Neural progenitor cell (in vitro differentiated cells): ENCODE measurements around the gene PARP11. TPM values are rescaled to one million over a fixed set of nuclear protein-coding genes. Genes with fewer than 3 reads are reported as not detected.

Experiments used
- DNase-seq: peaks from one replicate; pipeline ENCODE4 v3.0.0-alpha.2; 2016; ENCODE audit warnings: low spot score
- H2AFZ ChIP-seq: fragments of 200-600 bp; sonication (generic); replicated peaks from 2 replicates; pipeline ENCODE4 v1.6.1; 2016; ENCODE audit warnings: antibody characterized with exemption
- H3F3A ChIP-seq: fragments of 200-600 bp; sonication (generic); 2 replicates; pipeline ENCODE4 v1.6.1; 2016; ENCODE audit warnings: antibody characterized with exemption, low read depth
- H3K27ac ChIP-seq: fragments of 200-600 bp; sonication (generic); 2 replicates; pipeline ENCODE4 v1.5.1; 2016; ENCODE audit warnings: mild to moderate bottlenecking
- H3K27me3 ChIP-seq: fragments of 200-600 bp; sonication (generic); 2 replicates; pipeline ENCODE4 v1.6.1; 2016; ENCODE audit warnings: mild to moderate bottlenecking, moderate library complexity
- H3K36me3 ChIP-seq: fragments of 200-600 bp; sonication (generic); 2 replicates; pipeline ENCODE4 v1.5.1; 2016
- H3K4me1 ChIP-seq: fragments of 200-600 bp; sonication (generic); 2 replicates; pipeline ENCODE4 v1.6.1; 2016; ENCODE audit warnings: mixed run types
- H3K4me2 ChIP-seq: fragments of 200-600 bp; sonication (generic); 2 replicates; pipeline ENCODE4 v1.6.1; 2016
- H3K4me3 ChIP-seq: fragments of 200-600 bp; sonication (generic); 2 replicates; pipeline ENCODE4 v1.5.1; 2016
- H3K79me2 ChIP-seq: fragments of 200-600 bp; sonication (generic); 2 replicates; pipeline ENCODE4 v1.6.1; 2016; ENCODE audit warnings: low read depth
- H3K9ac ChIP-seq: fragments of 200-600 bp; sonication (generic); 2 replicates; pipeline ENCODE4 v1.6.1; 2016
- H3K9me3 ChIP-seq: fragments of 200-600 bp; sonication (generic); 2 replicates; pipeline ENCODE4 v1.5.1; 2016; ENCODE audit warnings: low read depth
- H4K20me1 ChIP-seq: fragments of 200-600 bp; sonication (generic); 2 replicates; pipeline ENCODE4 v1.6.1; 2016; ENCODE audit warnings: low read depth
- H3K27ac Mint-ChIP-seq: 3 replicates; pipeline ENCODE4 v1.8.0; 2021; ENCODE audit warnings: mixed read lengths
- H3K27me3 Mint-ChIP-seq: 2 replicates; pipeline ENCODE4 v1.8.0; 2022; ENCODE audit warnings: low read depth, mild to moderate bottlenecking, inconsistent platforms, moderate library complexity, mixed read lengths; ENCODE audit not compliant: insufficient read depth
- H3K36me3 Mint-ChIP-seq: 3 replicates; pipeline ENCODE4 v1.8.0; 2021; ENCODE audit warnings: mixed read lengths
- H3K4me1 Mint-ChIP-seq: 3 replicates; pipeline ENCODE4 v1.8.0; 2021; ENCODE audit warnings: mixed read lengths
- H3K4me3 Mint-ChIP-seq: 3 replicates; pipeline ENCODE4 v1.8.0; 2021; ENCODE audit warnings: mild to moderate bottlenecking, moderate library complexity, mixed read lengths
- H3K9me3 Mint-ChIP-seq: 3 replicates; pipeline ENCODE4 v1.8.0; 2020; ENCODE audit warnings: mixed read lengths
- EZH2 ChIP-seq: fragments of 200-600 bp; sonication (generic); IDR thresholded peaks from 2 replicates; pipeline ENCODE4 v1.6.1; 2017; ENCODE audit warnings: antibody characterized with exemption, mild to moderate bottlenecking, moderate library complexity
- EZH2phosphoT487 ChIP-seq: fragments of 200-600 bp; sonication (generic); IDR thresholded peaks from 2 replicates; pipeline ENCODE4 v1.6.1; 2017; ENCODE audit warnings: antibody characterized with exemption
- total RNA-seq: library from RNA; depleted of rRNA; stranded (reverse); fragments of >200 nt; gene quantifications from 2 replicates; pipeline ENCODE4 v1.2.3, GENCODE V29; 2015; ENCODE audit warnings: low replicate concordance
- TF ChIP-seq, protein P1 (sequence below): fragments of 200-600 bp; sonication (generic); IDR thresholded peaks from 2 replicates; pipeline ENCODE4 v1.5.1; 2017; ENCODE audit warnings: antibody characterized with exemption, mild to moderate bottlenecking

PARP11 gene
- total RNA-seq, 1 donor from 2014 or later = 12.2 TPM

DNA sequence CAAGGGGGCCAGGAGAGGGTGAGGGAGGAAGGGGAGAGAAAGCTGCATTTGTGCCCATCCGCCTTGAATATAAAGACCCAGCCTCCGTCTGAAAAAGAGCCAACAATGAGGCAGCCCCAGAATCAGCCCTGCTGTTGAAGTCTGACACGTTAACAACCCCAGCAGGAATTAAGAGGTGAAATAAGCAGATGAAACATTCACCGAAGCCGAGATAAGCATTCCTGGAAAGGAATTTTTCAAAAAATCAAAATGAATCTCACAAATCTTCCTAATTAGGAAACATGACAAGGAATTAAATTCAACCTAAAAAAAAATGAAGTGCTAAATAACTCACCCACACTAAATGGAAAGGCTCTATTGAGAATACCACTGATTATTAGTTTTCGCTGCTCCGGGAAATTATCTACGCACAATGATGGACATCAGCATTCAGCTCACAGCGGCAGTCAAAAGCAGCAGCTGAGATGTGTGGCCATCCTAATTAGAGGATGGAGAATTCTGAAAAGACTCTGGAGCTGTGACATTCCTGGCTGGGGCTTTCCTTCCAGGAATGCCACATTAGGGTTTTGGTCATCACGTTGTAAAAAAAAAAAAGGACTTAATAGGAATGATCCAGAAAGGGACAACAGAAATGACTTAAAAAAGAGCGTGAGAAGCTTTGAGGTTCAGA is 8.2 kb upstream of the PARP11 start:
- Histone ChIP-seq H3K79me2 (no peaks in the 10 kb centered on the region), H3K4me1 (peaks cover 25% of the 10 kb centered on the region), H4K20me1 (no peaks in the 10 kb centered on the region), H3F3A (peaks cover 12% of the 10 kb centered on the region), H3K9me3 (no peaks in the 10 kb centered on the region), H3K27me3 (no peaks in the 10 kb centered on the region), H3K4me3 (peak overlapping the region; percentile 2), H2AFZ (peak overlapping the region; percentile 38), H3K36me3 (no peaks in the 10 kb centered on the region), H3K9ac (no peak overlapping the region), H3K4me2 (peak overlapping the region; percentile 69), H3K27ac (peak overlapping the region; percentile 85)
- H3K36me3 Mint-ChIP-seq = no peaks in the 10 kb centered on the region
- H3K9me3 Mint-ChIP-seq = peaks cover 8% of the 10 kb centered on the region
- TF ChIP-seq EZH2phosphoT487 = no peak
- TF ChIP-seq, protein P1, sequence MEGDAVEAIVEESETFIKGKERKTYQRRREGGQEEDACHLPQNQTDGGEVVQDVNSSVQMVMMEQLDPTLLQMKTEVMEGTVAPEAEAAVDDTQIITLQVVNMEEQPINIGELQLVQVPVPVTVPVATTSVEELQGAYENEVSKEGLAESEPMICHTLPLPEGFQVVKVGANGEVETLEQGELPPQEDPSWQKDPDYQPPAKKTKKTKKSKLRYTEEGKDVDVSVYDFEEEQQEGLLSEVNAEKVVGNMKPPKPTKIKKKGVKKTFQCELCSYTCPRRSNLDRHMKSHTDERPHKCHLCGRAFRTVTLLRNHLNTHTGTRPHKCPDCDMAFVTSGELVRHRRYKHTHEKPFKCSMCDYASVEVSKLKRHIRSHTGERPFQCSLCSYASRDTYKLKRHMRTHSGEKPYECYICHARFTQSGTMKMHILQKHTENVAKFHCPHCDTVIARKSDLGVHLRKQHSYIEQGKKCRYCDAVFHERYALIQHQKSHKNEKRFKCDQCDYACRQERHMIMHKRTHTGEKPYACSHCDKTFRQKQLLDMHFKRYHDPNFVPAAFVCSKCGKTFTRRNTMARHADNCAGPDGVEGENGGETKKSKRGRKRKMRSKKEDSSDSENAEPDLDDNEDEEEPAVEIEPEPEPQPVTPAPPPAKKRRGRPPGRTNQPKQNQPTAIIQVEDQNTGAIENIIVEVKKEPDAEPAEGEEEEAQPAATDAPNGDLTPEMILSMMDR = no peak
- TF ChIP-seq EZH2 = no peak
- H3K4me3 Mint-ChIP-seq = no peak overlapping the region
- H3K27me3 Mint-ChIP-seq = peaks cover 5% of the 10 kb centered on the region
- H3K27ac Mint-ChIP-seq = no peak overlapping the region
- peak; percentile 74 for DNase-seq
- peaks cover 14% of the 10 kb centered on the region for H3K4me1 Mint-ChIP-seq

DNA sequence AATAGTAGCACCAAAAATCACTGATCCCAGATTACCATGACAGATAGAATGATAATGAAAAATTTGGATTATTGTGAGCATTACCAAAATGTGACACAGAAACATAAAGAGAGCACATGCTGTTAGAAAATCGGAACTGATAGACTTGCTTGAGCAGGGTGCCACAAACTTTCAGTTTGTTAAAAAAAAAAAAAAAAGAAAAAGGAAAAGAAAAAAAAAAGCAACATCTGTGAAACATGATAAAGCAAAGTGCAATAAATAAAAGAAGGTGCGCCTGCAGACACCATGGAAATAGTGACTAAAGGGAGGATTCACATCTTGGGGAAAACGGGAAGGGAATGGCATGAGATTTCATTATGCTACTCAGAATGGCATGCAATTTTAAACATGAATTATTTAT is 6.6 kb upstream of the PARP11 start:
- Mint-ChIP-seq H3K27me3 (peaks cover 3% of the 10 kb centered on the region), H3K4me1 (peaks cover 4% of the 10 kb centered on the region), H3K27ac (no peak overlapping the region)

DNA sequence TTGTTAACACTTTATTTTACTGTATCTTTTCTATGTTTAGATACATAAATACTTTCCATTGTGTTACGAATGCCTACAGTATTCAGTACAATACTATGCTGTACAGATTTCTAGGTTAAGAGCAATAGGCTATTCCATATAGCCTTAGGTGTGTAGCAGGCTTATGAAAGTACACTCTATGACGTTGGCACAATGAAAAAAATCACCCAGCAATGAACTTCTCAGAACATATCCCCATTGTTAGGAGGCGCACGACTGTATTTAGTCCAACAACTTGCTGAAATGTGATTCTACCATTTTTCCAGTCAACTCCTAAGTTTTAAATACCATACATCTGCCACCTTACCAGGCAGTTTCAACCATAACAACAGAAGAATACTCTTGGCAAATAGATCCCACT is 1.8 kb downstream of the PARP11 start:
- no peaks in the 10 kb centered on the region for H3K27me3 Mint-ChIP-seq
- H2AFZ ChIP-seq = no peak overlapping the region
- H3K27ac ChIP-seq = no peak overlapping the region
- H3F3A ChIP-seq = no peaks in the 10 kb centered on the region
- no peaks in the 10 kb centered on the region for H3K27me3 ChIP-seq
- H3K4me3 Mint-ChIP-seq = peak overlapping the region; percentile 93
- no peak overlapping the region for H3K27ac Mint-ChIP-seq
- peak overlapping the region; percentile 57 for H3K9ac ChIP-seq
- no peaks in the 10 kb centered on the region for H3K36me3 ChIP-seq
- TF ChIP-seq, protein P1 = no peak
- TF ChIP-seq EZH2phosphoT487 = no peak
- TF ChIP-seq EZH2 = no peak
- no peaks in the 10 kb centered on the region for H3K9me3 ChIP-seq
- H3K36me3 Mint-ChIP-seq = peaks cover 6% of the 10 kb centered on the region
- no peaks in the 10 kb centered on the region for H4K20me1 ChIP-seq
- H3K4me3 ChIP-seq = peak overlapping the region; percentile 75
- H3K9me3 Mint-ChIP-seq = no peaks in the 10 kb centered on the region
- H3K4me2 ChIP-seq = peak overlapping the region; percentile 82
- peaks cover 11% of the 10 kb centered on the region for H3K4me1 ChIP-seq
- DNase-seq = no peak
- H3K4me1 Mint-ChIP-seq = peaks cover 21% of the 10 kb centered on the region
- H3K79me2 ChIP-seq = peaks cover 60% of the 10 kb centered on the region

More for the DNA sequence above, 6.6 kb upstream of the PARP11 start:
- H3K4me1 ChIP-seq = peaks cover 19% of the 10 kb centered on the region
- no peak overlapping the region for H3K4me2 ChIP-seq
- no peak for DNase-seq
- peaks cover 12% of the 10 kb centered on the region for H3F3A ChIP-seq
- no peaks in the 10 kb centered on the region for H3K36me3 ChIP-seq
- H4K20me1 ChIP-seq = no peaks in the 10 kb centered on the region
- no peaks in the 10 kb centered on the region for H3K36me3 Mint-ChIP-seq
- H3K79me2 ChIP-seq = no peaks in the 10 kb centered on the region
- peaks cover 8% of the 10 kb centered on the region for H3K9me3 Mint-ChIP-seq
- no peak overlapping the region for H3K27ac ChIP-seq
- H3K27me3 ChIP-seq = no peaks in the 10 kb centered on the region
- TF ChIP-seq, protein P1 = no peak
- TF ChIP-seq EZH2 (no peak), EZH2phosphoT487 (no peak)
- H3K9ac ChIP-seq = no peak overlapping the region
- no peak overlapping the region for H3K4me3 ChIP-seq
- no peak overlapping the region for H2AFZ ChIP-seq
- no peaks in the 10 kb centered on the region for H3K9me3 ChIP-seq
- H3K4me3 Mint-ChIP-seq = no peak overlapping the region
